ENCODE data around the gene PMPCA.

PMPCA gene

GRCh38 chr9:136437430-136437829 is 27.0 kb downstream of the PMPCA start:
- no peak for DNase-seq (ENCODE audit: low read depth)
- TF ChIP-seq CTCF (IDR thresholded peaks at IDR 0.05; ENCODE audit: low read depth, low read length, missing control alignments) = no peak
- peak overlapping the region; percentile 89 for H3K4me3 ChIP-seq (ENCODE audit: low read depth, low read length)

- no peak for TF ChIP-seq CTCF (IDR thresholded peaks at IDR 0.05; ENCODE audit: low read depth, low read length, missing control alignments)
- H3K4me3 ChIP-seq (ENCODE audit: low read depth, low read length) = peak overlapping the region; percentile 89
- DNase-seq (ENCODE audit: low read depth) = no peak
Measured at GRCh38 chr9:136437839-136438547, 27.5 kb downstream of the PMPCA start.

- DNase-seq (ENCODE audit: low read depth) = no peak
- H3K4me3 ChIP-seq (ENCODE audit: low read depth, low read length) = peak overlapping the region; percentile 89
- no peak for TF ChIP-seq CTCF (IDR thresholded peaks at IDR 0.05; ENCODE audit: low read depth, low read length, missing control alignments)
Measured at GRCh38 chr9:136438548-136439480, 28.4 kb downstream of the PMPCA start.

GRCh38 chr9:136439481-136440408 is 29.3 kb downstream of the PMPCA start, which contains the start of gene INPP5E:
INPP5E (minus strand) TSS chr9:136439845; CDS start chr9:136439419, 426 bp downstream.
- peak; percentile 65 for TF ChIP-seq CTCF (IDR thresholded peaks at IDR 0.05; ENCODE audit: low read depth, low read length, missing control alignments)
- peak; percentile 13 for DNase-seq (ENCODE audit: low read depth)
- H3K4me3 ChIP-seq (ENCODE audit: low read depth, low read length) = peak within 1 kb of the TSS; percentile 89

- no peak for DNase-seq (ENCODE audit: low read depth)
- H3K4me3 ChIP-seq (ENCODE audit: low read depth, low read length) = no peak overlapping the region
- TF ChIP-seq CTCF (IDR thresholded peaks at IDR 0.05; ENCODE audit: low read depth, low read length, missing control alignments) = no peak
Measured at GRCh38 chr9:136441191-136441680, 30.8 kb downstream of the PMPCA start.

GRCh38 chr9:136441681-136442245 is 31.3 kb downstream of the PMPCA start:
- TF ChIP-seq CTCF (IDR thresholded peaks at IDR 0.05; ENCODE audit: low read depth, low read length, missing control alignments) = no peak
- DNase-seq (ENCODE audit: low read depth) = no peak
- H3K4me3 ChIP-seq (ENCODE audit: low read depth, low read length) = no peak overlapping the region

All from GM12864 (cell line).